CD4-positive, alpha-beta T cell treated with Interferon gamma for 1 hour (primary cell): ENCODE data around the gene FOXL1.

Experiments
- DNase-seq: peaks from one replicate; pipeline ENCODE4 v3.0.0-alpha.2; 2020

The FOXL1 gene

GRCh38 chr16:86549076-86549892 lies 29.1 kb upstream of the FOXL1 start:
- no peak for DNase-seq

- DNase-seq = no peak
Observed at GRCh38 chr16:86549893-86550190, 28.5 kb upstream of the FOXL1 start.

- DNase-seq = no peak
Observed at GRCh38 chr16:86550281-86550680, 28.1 kb upstream of the FOXL1 start.

GRCh38 chr16:86553356-86553755 lies 25.0 kb upstream of the FOXL1 start:
- DNase-seq = no peak

GRCh38 chr16:86554599-86554916 lies 23.8 kb upstream of the FOXL1 start:
- DNase-seq = no peak

GRCh38 chr16:86554917-86555703 lies 23.2 kb upstream of the FOXL1 start, which contains the start of gene MTHFSD:
TSS of gene MTHFSD (minus strand) at chr16:86555235. CDS start at chr16:86555184, 51 bp downstream.
- DNase-seq = peak; percentile 93

- no peak for DNase-seq
Observed at GRCh38 chr16:86555704-86556075, 22.7 kb upstream of the FOXL1 start.

- no peak for DNase-seq
Observed at GRCh38 chr16:86556576-86556975, 21.8 kb upstream of the FOXL1 start.

GRCh38 chr16:86557587-86557986 lies 20.8 kb upstream of the FOXL1 start:
- no peak for DNase-seq

- no peak for DNase-seq
Observed at GRCh38 chr16:86558355-86559193, 19.8 kb upstream of the FOXL1 start.

- DNase-seq = no peak
Observed at GRCh38 chr16:86559802-86560305, 18.5 kb upstream of the FOXL1 start.

- no peak for DNase-seq
Observed at GRCh38 chr16:86562356-86562755, 16.0 kb upstream of the FOXL1 start.

GRCh38 chr16:86563469-86564345 lies 14.6 kb upstream of the FOXL1 start:
- DNase-seq = peak; percentile 83

GRCh38 chr16:86565181-86565631 lies 13.1 kb upstream of the FOXL1 start:
- DNase-seq = no peak

- no peak for DNase-seq
Observed at GRCh38 chr16:86565644-86566511, 12.5 kb upstream of the FOXL1 start.

GRCh38 chr16:86566601-86566965 lies 11.8 kb upstream of the FOXL1 start, which contains the start of gene FOXC2:
TSS of gene FOXC2 (plus strand) at chr16:86566829. CDS start at chr16:86567336, 507 bp downstream.
- peak; percentile 31 for DNase-seq

GRCh38 chr16:86566966-86567700 lies 11.2 kb upstream of the FOXL1 start:
- no peak for DNase-seq

- no peak for DNase-seq
Observed at GRCh38 chr16:86567701-86568581, 10.4 kb upstream of the FOXL1 start.
